K562 (cell line): ENCODE data around the gene TRIO. TPM values are rescaled to one million over a fixed set of nuclear protein-coding genes. Genes with fewer than 3 reads are reported as not detected.
"Not testable (repeated sequence)": the region's sequence is repeated elsewhere in the genome, so short reads cannot be mapped to it uniquely, and the experiment has no call there.

ENCODE experiments used
- ATAC-seq: fragments of 200-7000 bp; cut with Tn5 transposase; 3 replicates; pipeline ENCODE4 v1.9.1; 2020; ENCODE audit warnings: moderate library complexity
- BruUV-seq: library from RNA; stranded (reverse); fragments of 400-500 nt; replicated peaks from 2 replicates; lab custom pipeline; 2021; lab: Mats Ljungman, UMichigan
- CTCF ChIA-PET: fragments of 300-600 bp; formaldehyde crosslinking; extraction: SDS; loops from one replicate; lab custom pipeline; 2021; ENCODE audit warnings: low intra/inter-chr PET ratio; lab: Yijun Ruan, JAX
- POLR2A ChIA-PET: fragments of 300-600, 350-650 bp; sonication (Branson Sonifier 250); formaldehyde crosslinking; extraction: SDS; loops from one replicate; lab custom pipeline; 2021; ENCODE audit warnings: antibody characterized with exemption, inconsistent platforms; lab: Yijun Ruan, JAX
- DNase-seq, 4 experiments: peaks; one replicate each; pipeline versions ENCODE4 v3.0.0 to v3.0.0-alpha.2; 2011 to 2018; ENCODE audit warnings: low spot score in 3 of 4, mixed read lengths in 3 of 4; ENCODE audit errors: extremely low read depth in 1 of 4
- FAIRE-seq: peaks from 2 replicates; lab custom pipeline; 2011; peaks lifted over from hg19 to GRCh38; lab: Jason Lieb, UNC
- H2AFZ ChIP-seq: 2 replicates; pipeline ENCODE4 v1.6.0; 2011; ENCODE audit warnings: low read depth, low read length, control low read depth, inconsistent platforms
- H3K27ac ChIP-seq: fragments of 200-600 bp; 3 replicates; pipeline ENCODE4 v1.8.0; 2011; ENCODE audit warnings: low read depth, mild to moderate bottlenecking, control low read depth, inconsistent platforms, low read length, moderate library complexity, mixed read lengths; ENCODE audit errors: extremely low read depth
- H3K27me3 ChIP-seq, 2 experiments: fragments of 300-600 bp in 1 of 2; 2 replicates in 1 of 2; 3 replicates in 1 of 2; pipeline versions ENCODE4 v1.6.0 to v1.8.0; 2011; ENCODE audit warnings: inconsistent platforms in 2 of 2, low read length in 2 of 2, mild to moderate bottlenecking in 1 of 2, mixed read lengths in 1 of 2, moderate library complexity in 1 of 2; ENCODE audit not compliant: control insufficient read depth in 2 of 2, insufficient read depth in 2 of 2
- H3K36me3 ChIP-seq: fragments of 300-600 bp; 3 replicates; pipeline ENCODE4 v1.8.0; 2011; ENCODE audit warnings: mild to moderate bottlenecking, low read length, inconsistent platforms; ENCODE audit not compliant: control insufficient read depth, insufficient read depth
- H3K4me1 ChIP-seq, 2 experiments: fragments of 200-600 bp in 1 of 2; replicated peaks in 1 of 2; 2 replicates in 1 of 2; 3 replicates in 1 of 2; pipeline versions ENCODE4 v1.5.1 to v1.8.0; 2011; ENCODE audit warnings: inconsistent platforms in 2 of 2, low read length in 2 of 2, mild to moderate bottlenecking in 1 of 2, mixed read lengths in 1 of 2, moderate library complexity in 1 of 2; ENCODE audit not compliant: control insufficient read depth in 2 of 2, insufficient read depth in 2 of 2
- H3K4me2 ChIP-seq: 2 replicates; pipeline ENCODE4 v1.6.1; 2011; ENCODE audit warnings: low read length, control low read depth, inconsistent platforms, mixed read lengths; ENCODE audit not compliant: insufficient read depth
- H3K4me3 ChIP-seq: fragments of 200-600 bp; sonication (generic), shearing (Covaris generic); 2 replicates; pipeline ENCODE4 v1.5.1; 2016; ENCODE audit warnings: control low read depth, inconsistent platforms
- H3K79me2 ChIP-seq: fragments of 200-600 bp; 3 replicates; pipeline ENCODE4 v1.8.0; 2011; ENCODE audit warnings: low read length, inconsistent platforms; ENCODE audit not compliant: control insufficient read depth, insufficient read depth
- H3K9ac ChIP-seq, 2 experiments: 2 replicates each; pipeline versions ENCODE4 v1.6.0 to v1.6.1; 2011; ENCODE audit warnings: low read depth in 2 of 2, low read length in 2 of 2, control low read depth in 1 of 2, inconsistent platforms in 1 of 2, mild to moderate bottlenecking in 1 of 2, mixed read lengths in 1 of 2; ENCODE audit not compliant: insufficient read depth in 1 of 2
- H3K9me1 ChIP-seq: one replicate; pipeline ENCODE4 v1.6.0; 2011; ENCODE audit warnings: inconsistent platforms, mild to moderate bottlenecking, low read length, moderate library complexity; ENCODE audit not compliant: control insufficient read depth, insufficient read depth
- H3K9me3 ChIP-seq: replicated peaks from 2 replicates; pipeline ENCODE4 v1.5.1; 2011; ENCODE audit warnings: low read depth, low read length, inconsistent platforms; ENCODE audit not compliant: control insufficient read depth, insufficient read depth
- H4K20me1 ChIP-seq: replicated peaks from 2 replicates; pipeline ENCODE4 v1.6.1; 2011; ENCODE audit warnings: low read length, inconsistent platforms, mixed read lengths; ENCODE audit not compliant: control insufficient read depth, insufficient read depth
- CAMTA2 ChIP-seq: fragments of 250-450 bp; sonication (Bioruptor Pico); conservative IDR thresholded peaks from 2 replicates; pipeline ENCODE4 v1.5.1; 2022
- RNF2 ChIP-seq: sonication (generic); IDR thresholded peaks from 2 replicates; pipeline ENCODE4 v1.6.1; 2016
- TBL1XR1 ChIP-seq, 2 experiments: IDR thresholded peaks; 2 replicates each; pipeline ENCODE4 v1.6.1; 2012; ENCODE audit warnings: improper control_type of control experiment in 2 of 2, low read length in 2 of 2, mild to moderate bottlenecking in 1 of 2
- WGBS: fragments of 100-300 bp; shearing (Covaris generic); methylation state at CpG from one replicate; pipeline ENCODE4 v1.1.6; 2016; ENCODE audit warnings: low coverage, mixed read lengths; ENCODE audit not compliant: insufficient coverage; ENCODE audit errors: missing lambda C conversion rate; 5-methylcytosine and 5-hydroxymethylcytosine counted together
- in situ Hi-C: fragments of 300-500 bp; cut with MboI; formaldehyde crosslinking; loops from 4 replicates; pipeline ENCODE4 v1.15.0; 2018; ENCODE audit warnings: inconsistent platforms, mixed read lengths
- intact Hi-C: fragments of 100-400 bp; cut with micrococcal nuclease; formaldehyde crosslinking; loops from 2 replicates; pipeline ENCODE4 v1.14.2; 2022
- polyA plus RNA-seq, 8 experiments: library from polyadenylated mRNA; depleted of rRNA in 4 of 8; stranded (reverse) in 5 of 8; unstranded in 3 of 8; fragments of >200 nt; fragmentation: Nextera tagmentation in 2 of 8; fragmentation: Illumina TruSeq in 1 of 8; extraction: Ambion mirVana in 2 of 8; extraction: Trizol in 1 of 8; gene quantifications; 2 replicates each; pipeline versions ENCODE4 v1.2.1 to v1.2.3, GENCODE V29; 2011 to 2014; ENCODE audit warnings: inconsistent platforms in 1 of 8, missing spikeins in 1 of 8
- total RNA-seq, 7 experiments: library from RNA; depleted of rRNA in 6 of 7; stranded (reverse); fragments of >200 nt in 6 of 7; fragmentation: Illumina TruSeq in 2 of 7; extraction: Trizol in 2 of 7; gene quantifications; 2 replicates each; pipeline versions ENCODE4 v1.2.1 to v1.2.3, GENCODE V29; 2011 to 2021; ENCODE audit warnings: low replicate concordance in 1 of 7

TRIO gene
- total and polyA plus RNA-seq, 9 of the 15 experiments (the other 6 are each of a cell fraction or from before 2014, with no cell fraction given): 0.24 to 5.0 (median 1.1) TPM

- ChIA-PET CTCF (no interaction called here), POLR2A (interaction anchor here (1.8 kb wide), 1 partner anchor 27 kb away, joined by 3 read pairs; no protein-coding TSS in a partner anchor)
- Histone ChIP-seq H3K4me2 (no peak overlapping the region), H3K9me3 (no peaks in the 10 kb centered on the region), H4K20me1 (no peaks in the 10 kb centered on the region), H3K27ac (no peak overlapping the region), H3K79me2 (no peaks in the 10 kb centered on the region), H3K36me3 (no peaks in the 10 kb centered on the region), H3K4me3 (no peak overlapping the region), H3K4me1 (no peaks in the 10 kb centered on the region), H2AFZ (no peak overlapping the region), H3K27me3 (peaks cover 6 to 25% of the 10 kb centered on the region in 2 experiments; a peak in 3 of 5 replicates), H3K9ac (no peak overlapping the region), H3K9me1 (no peaks in the 10 kb centered on the region)
- intact Hi-C loops: no loop called here
- FAIRE-seq (no peak), DNase-seq (no peak), ATAC-seq (no peak)
- TF ChIP-seq RNF2 (0 out of 2 replicates have a peak, but pooled peaks have one; percentile 32), TBL1XR1 (IDR thresholded peaks at IDR 0.05; ENCODE audit: low read length in 2 of 2) (no peak), CAMTA2 (CRISPR knock-in tag) (no peak)
- in situ Hi-C loops: no loop called here
- no TSS peak for BruUV-seq
- 1% methylated on average over 11 of the region's 11 CpGs for WGBS
Measured at GRCh38 chr5:14206028-14206725, 63.0 kb downstream of the TRIO start.

GRCh38 chr5:14207428-14207827, 64.3 kb downstream of the TRIO start:
- H3K9me1 ChIP-seq, ATAC-seq, FAIRE-seq, DNase-seq, CTCF ChIA-PET, H3K4me2 ChIP-seq, H3K9ac ChIP-seq, intact Hi-C loops, POLR2A ChIA-PET, H4K20me1 ChIP-seq, H2AFZ ChIP-seq, H3K4me3 ChIP-seq, H3K79me2 ChIP-seq, BruUV-seq, in situ Hi-C loops, H3K4me1 ChIP-seq, H3K36me3 ChIP-seq, H3K27ac ChIP-seq, H3K9me3 ChIP-seq: not testable (repeated sequence)
- WGBS: 0% methylated on average over 2 of the region's 3 CpGs
- peaks cover 6 to 25% of the 10 kb centered on the region in 2 experiments; a peak in 3 of 5 replicates for H3K27me3 ChIP-seq
